T-helper 17 cell (primary cell): Measurements from ENCODE around the gene C1orf74. TPM values are rescaled to one million over a fixed set of nuclear protein-coding genes. Genes with fewer than 3 reads are reported as not detected.

Experiments used
- ATAC-seq: fragments of 150-1000 bp; cut with Tn5 transposase; 2 replicates; pipeline ENCODE4 v1.10.0; 2021; ENCODE audit warnings: mild to moderate bottlenecking, moderate library complexity
- DNase-seq, 3 donors: peaks; one replicate each; pipeline versions ENCODE4 v3.0.0 to v3.0.0-alpha.2; 2020 to 2021
- H3K9me3 ChIP-seq: one replicate; pipeline ENCODE4 v1.7.0; 2013; ENCODE audit warnings: low read length, mild to moderate bottlenecking; ENCODE audit not compliant: control insufficient read depth, poor library complexity, severe bottlenecking
- H3K27ac Mint-ChIP-seq: one replicate; pipeline ENCODE4 v1.8.0; 2022; ENCODE audit warnings: mild to moderate bottlenecking, moderate library complexity, mixed read lengths
- H3K27me3 Mint-ChIP-seq: one replicate; pipeline ENCODE4 v1.8.0; 2022; ENCODE audit warnings: mixed read lengths
- H3K36me3 Mint-ChIP-seq: one replicate; pipeline ENCODE4 v1.8.0; 2022; ENCODE audit warnings: low read depth, mixed read lengths
- H3K4me1 Mint-ChIP-seq: one replicate; pipeline ENCODE4 v1.8.0; 2022; ENCODE audit warnings: mild to moderate bottlenecking, mixed read lengths
- H3K4me3 Mint-ChIP-seq: one replicate; pipeline ENCODE4 v1.8.0; 2022; ENCODE audit warnings: mild to moderate bottlenecking, moderate library complexity, mixed read lengths
- total RNA-seq, 4 donors: library from RNA in 2 of 4; stranded (reverse) in 2 of 4; gene quantifications; one replicate each; pipeline ENCODE4 v1.2.3 and lab custom pipeline; 2022 to 2026

The C1orf74 gene
- total RNA-seq, 2 donors from 2014 or later = 0.42 to 0.50 TPM

- H3K27me3 Mint-ChIP-seq = no peaks in the 10 kb centered on the region
- DNase-seq (peak in 2 of 3 donors; percentile 18 to 26), ATAC-seq (peak; percentile 56)
- peaks cover 64% of the 10 kb centered on the region for H3K4me1 Mint-ChIP-seq
- peaks cover 10% of the 10 kb centered on the region for H3K36me3 Mint-ChIP-seq
- no peak overlapping the region for H3K27ac Mint-ChIP-seq
- peak overlapping the region; percentile 99 for H3K4me3 Mint-ChIP-seq
- no peaks in the 10 kb centered on the region for H3K9me3 ChIP-seq
Measured at GRCh38 chr1:209756615-209757445, 27.5 kb downstream of the C1orf74 start.

- Mint-ChIP-seq H3K27ac (no peak within 1 kb of the TSS), H3K36me3 (peaks cover 9% of the 10 kb centered on the region), H3K4me1 (peaks cover 65% of the 10 kb centered on the region), H3K27me3 (no peaks in the 10 kb centered on the region), H3K4me3 (peak within 1 kb of the TSS; percentile 99)
- DNase-seq (peak; percentile 39 to 58 (median 56)), ATAC-seq (peak; percentile 95)
- H3K9me3 ChIP-seq = no peaks in the 10 kb centered on the region
Measured at GRCh38 chr1:209755926-209756614, 28.3 kb downstream of the C1orf74 start, which contains the start of gene TRAF3IP3. Gene TRAF3IP3 (plus strand): TSS chr1:209756053. CDS start chr1:209760040, 3,987 bp downstream.

- Mint-ChIP-seq H3K4me1 (peaks cover 63% of the 10 kb centered on the region), H3K36me3 (peaks cover 6% of the 10 kb centered on the region), H3K4me3 (peak overlapping the region; percentile 99), H3K27me3 (no peaks in the 10 kb centered on the region), H3K27ac (no peak overlapping the region)
- DNase-seq (no peak), ATAC-seq (no peak)
- no peaks in the 10 kb centered on the region for H3K9me3 ChIP-seq
Measured at GRCh38 chr1:209755256-209755655, 29.1 kb downstream of the C1orf74 start.

- no peak overlapping the region for H3K27ac Mint-ChIP-seq
- peaks cover 3% of the 10 kb centered on the region for H3K36me3 Mint-ChIP-seq
- no peaks in the 10 kb centered on the region for H3K9me3 ChIP-seq
- peaks cover 57% of the 10 kb centered on the region for H3K4me1 Mint-ChIP-seq
- ATAC-seq (no peak), DNase-seq (no peak)
- no peak overlapping the region for H3K4me3 Mint-ChIP-seq
- no peaks in the 10 kb centered on the region for H3K27me3 Mint-ChIP-seq
Measured at GRCh38 chr1:209752890-209753289, 31.5 kb downstream of the C1orf74 start.

- ATAC-seq = no peak
- H3K9me3 ChIP-seq = no peaks in the 10 kb centered on the region
- DNase-seq = no peak
- Mint-ChIP-seq H3K27me3 (no peaks in the 10 kb centered on the region), H3K4me3 (peak overlapping the region; percentile 86), H3K4me1 (peaks cover 59% of the 10 kb centered on the region), H3K36me3 (peaks cover 3% of the 10 kb centered on the region), H3K27ac (peak overlapping the region; percentile 98)
Measured at GRCh38 chr1:209751627-209752231, 32.6 kb downstream of the C1orf74 start.

GRCh38 chr1:209749670-209750323 lies 34.6 kb downstream of the C1orf74 start:
- H3K4me1 Mint-ChIP-seq = peaks cover 44% of the 10 kb centered on the region
- peak overlapping the region; percentile 85 for H3K27ac Mint-ChIP-seq
- no peaks in the 10 kb centered on the region for H3K36me3 Mint-ChIP-seq
- ATAC-seq = no peak
- H3K9me3 ChIP-seq = no peaks in the 10 kb centered on the region
- DNase-seq = no peak
- H3K27me3 Mint-ChIP-seq = no peaks in the 10 kb centered on the region
- H3K4me3 Mint-ChIP-seq = no peak overlapping the region

- Mint-ChIP-seq H3K27ac (peak overlapping the region; percentile 85), H3K4me1 (peaks cover 43% of the 10 kb centered on the region), H3K4me3 (no peak overlapping the region), H3K36me3 (no peaks in the 10 kb centered on the region), H3K27me3 (no peaks in the 10 kb centered on the region)
- no peak for DNase-seq
- H3K9me3 ChIP-seq = no peaks in the 10 kb centered on the region
- no peak for ATAC-seq
Measured at GRCh38 chr1:209749205-209749604, 35.2 kb downstream of the C1orf74 start.

GRCh38 chr1:209748620-209749019 lies 35.7 kb downstream of the C1orf74 start:
- Mint-ChIP-seq H3K27me3 (no peaks in the 10 kb centered on the region), H3K4me3 (peak overlapping the region; percentile 86), H3K27ac (peak overlapping the region; percentile 94), H3K36me3 (no peaks in the 10 kb centered on the region), H3K4me1 (peaks cover 40% of the 10 kb centered on the region)
- no peak for ATAC-seq
- no peaks in the 10 kb centered on the region for H3K9me3 ChIP-seq
- DNase-seq = no peak

GRCh38 chr1:209747580-209748262 lies 36.6 kb downstream of the C1orf74 start:
- H3K4me3 Mint-ChIP-seq = peak overlapping the region; percentile 86
- no peaks in the 10 kb centered on the region for H3K36me3 Mint-ChIP-seq
- peak; percentile 88 for ATAC-seq
- H3K9me3 ChIP-seq = no peaks in the 10 kb centered on the region
- DNase-seq = peak; percentile 70 to 77 (median 75)
- no peaks in the 10 kb centered on the region for H3K27me3 Mint-ChIP-seq
- H3K4me1 Mint-ChIP-seq = peaks cover 45% of the 10 kb centered on the region
- peak overlapping the region; percentile 94 for H3K27ac Mint-ChIP-seq

- H3K9me3 ChIP-seq = no peaks in the 10 kb centered on the region
- DNase-seq (no peak), ATAC-seq (no peak)
- Mint-ChIP-seq H3K4me3 (no peak overlapping the region), H3K4me1 (peaks cover 40% of the 10 kb centered on the region), H3K36me3 (no peaks in the 10 kb centered on the region), H3K27ac (peak overlapping the region; percentile 94), H3K27me3 (no peaks in the 10 kb centered on the region)
Measured at GRCh38 chr1:209746451-209747165, 37.8 kb downstream of the C1orf74 start.

- no peaks in the 10 kb centered on the region for H3K9me3 ChIP-seq
- peaks cover 2% of the 10 kb centered on the region for H3K36me3 Mint-ChIP-seq
- peaks cover 20% of the 10 kb centered on the region for H3K4me1 Mint-ChIP-seq
- H3K4me3 Mint-ChIP-seq = no peak overlapping the region
- ATAC-seq = no peak
- no peaks in the 10 kb centered on the region for H3K27me3 Mint-ChIP-seq
- H3K27ac Mint-ChIP-seq = peak overlapping the region; percentile 82
- DNase-seq = no peak
Measured at GRCh38 chr1:209743145-209743482, 41.2 kb downstream of the C1orf74 start.
